Lower lobe of right lung (tissue), 2 donors: ENCODE data around the gene RAPGEF5. TPM values are rescaled to one million over a fixed set of nuclear protein-coding genes. Genes with fewer than 3 reads are reported as not detected.
A peak's percentile ranks its signal among the peaks of the same experiment; 100 is the strongest.

ENCODE experiments used
- ATAC-seq, 2 donors: fragments of 200-7000 bp; cut with Tn5 transposase; one replicate each; pipeline ENCODE4 v1.9.1; 2020 to 2022; ENCODE audit warnings: mild to moderate bottlenecking in 2 of 2, moderate library complexity in 2 of 2
- DNase-seq: peaks from one replicate; pipeline ENCODE4 v3.0.0-alpha.2; 2020
- H3K27ac ChIP-seq: fragments of 200-600 bp; one replicate; pipeline ENCODE4 v1.8.0; 2022
- H3K27me3 ChIP-seq: fragments of 200-600 bp; one replicate; pipeline ENCODE4 v1.8.0; 2022; ENCODE audit warnings: low read depth
- H3K36me3 ChIP-seq: fragments of 200-600 bp; one replicate; pipeline ENCODE4 v1.8.0; 2022; ENCODE audit warnings: mild to moderate bottlenecking
- H3K4me1 ChIP-seq: fragments of 200-600 bp; one replicate; pipeline ENCODE4 v1.8.0; 2022
- H3K4me3 ChIP-seq: fragments of 200-600 bp; one replicate; pipeline ENCODE4 v1.8.0; 2022; ENCODE audit warnings: mild to moderate bottlenecking
- H3K9me3 ChIP-seq: fragments of 200-600 bp; one replicate; pipeline ENCODE4 v1.8.0; 2022
- CTCF ChIP-seq: fragments of 200-600 bp; IDR thresholded peaks from one replicate; pipeline ENCODE4 v1.8.0; 2022; ENCODE audit warnings: antibody characterized with exemption, mild to moderate bottlenecking
- intact Hi-C: fragments of 100-400 bp; cut with DNase I; formaldehyde crosslinking; loops from one replicate; pipeline ENCODE4 v1.11.0; 2022
- total RNA-seq: library from RNA; stranded (reverse); fragmentation: NEBNext Ultra II Directional; extraction: Animal tissue kit (Norgen Biotek cat#: 25700); gene quantifications from one replicate; pipeline ENCODE4 v1.2.1, GENCODE V29; 2021
- donor health status: DM: no; HTN: yes; CAD: no; lungs with severe emphysema.

Gene RAPGEF5
- total RNA-seq, 1 donor from 2014 or later = 85.1 TPM

GRCh38 chr7:22144950-22145349 lies 212.0 kb downstream of the RAPGEF5 start:
- no peaks in the 10 kb centered on the region for H3K9me3 ChIP-seq
- ATAC-seq (no peak), DNase-seq (no peak)
- peaks cover 89% of the 10 kb centered on the region for H3K36me3 ChIP-seq
- no peak for TF ChIP-seq CTCF
- no peaks in the 10 kb centered on the region for H3K4me1 ChIP-seq
- H3K27me3 ChIP-seq = no peaks in the 10 kb centered on the region
- no peak overlapping the region for H3K27ac ChIP-seq
- intact Hi-C loops = no loop called here
- H3K4me3 ChIP-seq = no peak overlapping the region

GRCh38 chr7:22143491-22143890 lies 213.5 kb downstream of the RAPGEF5 start:
- H3K36me3 ChIP-seq = peaks cover 89% of the 10 kb centered on the region
- DNase-seq (no peak), ATAC-seq (no peak)
- intact Hi-C loops = no loop called here
- H3K27me3 ChIP-seq = no peaks in the 10 kb centered on the region
- no peaks in the 10 kb centered on the region for H3K9me3 ChIP-seq
- no peak overlapping the region for H3K4me3 ChIP-seq
- H3K27ac ChIP-seq = no peak overlapping the region
- H3K4me1 ChIP-seq = no peaks in the 10 kb centered on the region
- no peak for TF ChIP-seq CTCF

GRCh38 chr7:22142572-22142971 lies 214.4 kb downstream of the RAPGEF5 start:
- peaks cover 88% of the 10 kb centered on the region for H3K36me3 ChIP-seq
- no peak for DNase-seq

GRCh38 chr7:22141355-22141754 lies 215.6 kb downstream of the RAPGEF5 start:
- Histone ChIP-seq H3K4me3 (no peak overlapping the region), H3K36me3 (peaks cover 82% of the 10 kb centered on the region), H3K27ac (no peak overlapping the region), H3K27me3 (no peaks in the 10 kb centered on the region), H3K9me3 (no peaks in the 10 kb centered on the region), H3K4me1 (no peaks in the 10 kb centered on the region)
- no peak for DNase-seq
- no peak for TF ChIP-seq CTCF
- ATAC-seq = no peak
- intact Hi-C loops = no loop called here

More at GRCh38 chr7:22142572-22142971, 214.4 kb downstream of the RAPGEF5 start:
- Histone ChIP-seq H3K27ac (no peak overlapping the region), H3K4me1 (no peaks in the 10 kb centered on the region), H3K27me3 (no peaks in the 10 kb centered on the region), H3K9me3 (no peaks in the 10 kb centered on the region), H3K4me3 (no peak overlapping the region)
- no peak for ATAC-seq
- no peak for TF ChIP-seq CTCF
- intact Hi-C loops = no loop called here

- intact Hi-C loops = no loop called here
- Histone ChIP-seq H3K4me3 (no peak overlapping the region), H3K27me3 (no peaks in the 10 kb centered on the region), H3K9me3 (no peaks in the 10 kb centered on the region), H3K4me1 (no peaks in the 10 kb centered on the region), H3K36me3 (peaks cover 84% of the 10 kb centered on the region), H3K27ac (peak overlapping the region; percentile 22)
- no peak for TF ChIP-seq CTCF
- DNase-seq (no peak), ATAC-seq (peak; percentile 55 to 65)
Measured at GRCh38 chr7:22140578-22140977, 216.4 kb downstream of the RAPGEF5 start.

- no peaks in the 10 kb centered on the region for H3K27me3 ChIP-seq
- H3K9me3 ChIP-seq = no peaks in the 10 kb centered on the region
- intact Hi-C loops = no loop called here
- DNase-seq = no peak
- no peak for ATAC-seq
- no peak for TF ChIP-seq CTCF
- H3K4me1 ChIP-seq = no peaks in the 10 kb centered on the region
- peaks cover 78% of the 10 kb centered on the region for H3K36me3 ChIP-seq
- no peak overlapping the region for H3K4me3 ChIP-seq
- no peak overlapping the region for H3K27ac ChIP-seq
Measured at GRCh38 chr7:22138886-22139285, 218.1 kb downstream of the RAPGEF5 start.
